Esophagus (tissue), 2 donors: ENCODE results near the gene HDDC3. TPM values are rescaled to one million over a fixed set of nuclear protein-coding genes. Genes with fewer than 3 reads are reported as not detected.

Experiments used
- H3K27ac ChIP-seq, 2 donors: one replicate each; pipeline ENCODE4 v1.5.1; 2013; ENCODE audit warnings: low read depth in 2 of 2, mild to moderate bottlenecking in 2 of 2, inconsistent platforms in 1 of 2, low read length in 1 of 2, moderate library complexity in 1 of 2
- H3K27me3 ChIP-seq, 2 donors: one replicate each; pipeline ENCODE4 v1.6.1; 2013; ENCODE audit warnings: low read length in 2 of 2, control low read depth in 1 of 2, mild to moderate bottlenecking in 1 of 2; ENCODE audit not compliant: insufficient read depth in 2 of 2, control insufficient read depth in 1 of 2
- H3K36me3 ChIP-seq, 2 donors: one replicate each; pipeline ENCODE4 v1.6.1; 2013; ENCODE audit warnings: low read length in 1 of 2; ENCODE audit not compliant: control insufficient read depth in 2 of 2, insufficient read depth in 2 of 2
- H3K4me1 ChIP-seq, 2 donors: one replicate each; pipeline ENCODE4 v1.6.1; 2013; ENCODE audit warnings: low read length in 1 of 2; ENCODE audit not compliant: control insufficient read depth in 2 of 2, insufficient read depth in 2 of 2
- H3K4me3 ChIP-seq, 2 donors: one replicate each; pipeline ENCODE4 v1.5.1; 2013; ENCODE audit warnings: low read length in 2 of 2, mild to moderate bottlenecking in 2 of 2, low read depth in 1 of 2, moderate library complexity in 1 of 2
- H3K9me3 ChIP-seq, 2 donors: one replicate each; pipeline ENCODE4 v1.6.1; 2013; ENCODE audit warnings: mild to moderate bottlenecking in 2 of 2, low read depth in 1 of 2, low read length in 1 of 2, moderate library complexity in 1 of 2; ENCODE audit not compliant: control insufficient read depth in 2 of 2, insufficient read depth in 1 of 2
- WGBS, 2 donors: extraction: QIAGEN DNeasy Blood & Tissue Kit; methylation state at CpG; one replicate each; pipeline ENCODE4 v1.1.7; 2013; 5-methylcytosine and 5-hydroxymethylcytosine counted together
- polyA plus RNA-seq, 2 donors: library from polyadenylated mRNA; stranded (reverse); fragments of 200-250 nt; gene quantifications; one replicate each; pipeline ENCODE4 v1.2.3, GENCODE V29; 2013
- donor health status: healthy with polysubstance abuse.
- donor health status: Bipolar disorder and iron deficiency.

The HDDC3 gene
- polyA plus RNA-seq, 2 donors = 9.1 to 10.5 TPM

GRCh38 chr15:90955624-90956273, 23.4 kb upstream of the HDDC3 start:
- H3K27me3 ChIP-seq = no peaks in the 10 kb centered on the region
- 48 to 53% methylated on average over 20 of the region's 20 CpGs for WGBS, 2 donors
- peaks cover 7 to 12% of the 10 kb centered on the region in 2 donors for H3K4me1 ChIP-seq
- peaks cover 0 to 28% of the 10 kb centered on the region in 2 donors for H3K36me3 ChIP-seq
- H3K4me3 ChIP-seq = peak overlapping the region in 1 of 2 donors; percentile 75
- H3K27ac ChIP-seq = peak overlapping the region in 1 of 2 donors; percentile 13
- no peaks in the 10 kb centered on the region for H3K9me3 ChIP-seq

GRCh38 chr15:90954712-90955623, 22.6 kb upstream of the HDDC3 start, which contains the start of gene RCCD1:
Gene RCCD1 (plus strand): TSS chr15:90954884. CDS start chr15:90956735, 1,851 bp downstream.
- WGBS, 2 donors = 1% methylated on average over 69 of the region's 69 CpGs
- peaks cover 6 to 25% of the 10 kb centered on the region in 2 donors for H3K36me3 ChIP-seq

GRCh38 chr15:90953947-90954711, 21.8 kb upstream of the HDDC3 start:
- peaks cover 7 to 15% of the 10 kb centered on the region in 2 donors for H3K4me1 ChIP-seq
- H3K27me3 ChIP-seq = no peaks in the 10 kb centered on the region
- peaks cover 10 to 26% of the 10 kb centered on the region in 2 donors for H3K36me3 ChIP-seq
- H3K9me3 ChIP-seq = no peaks in the 10 kb centered on the region
- WGBS, 2 donors = 63 to 70% methylated on average over 16 of the region's 16 CpGs
- peak overlapping the region in 1 of 2 donors; percentile 75 for H3K4me3 ChIP-seq
- H3K27ac ChIP-seq = peak overlapping the region; percentile 96

More at GRCh38 chr15:90954712-90955623, 22.6 kb upstream of the HDDC3 start, which contains the start of gene RCCD1:
- Histone ChIP-seq H3K27me3 (no peaks in the 10 kb centered on the region), H3K9me3 (no peaks in the 10 kb centered on the region), H3K4me1 (peaks cover 7 to 12% of the 10 kb centered on the region in 2 donors), H3K4me3 (peak within 1 kb of the TSS; percentile 68 to 75), H3K27ac (peak within 1 kb of the TSS; percentile 96)

GRCh38 chr15:90952901-90953677, 20.7 kb upstream of the HDDC3 start:
- WGBS, 2 donors = 90 to 94% methylated on average over 14 of the region's 14 CpGs
- Histone ChIP-seq H3K27ac (no peak overlapping the region), H3K27me3 (no peaks in the 10 kb centered on the region), H3K4me3 (no peak overlapping the region), H3K4me1 (peaks cover 7 to 16% of the 10 kb centered on the region in 2 donors), H3K9me3 (no peaks in the 10 kb centered on the region), H3K36me3 (peaks cover 13 to 34% of the 10 kb centered on the region in 2 donors)

- 95 to 97% methylated on average over 6 of the region's 6 CpGs for WGBS, 2 donors
- Histone ChIP-seq H3K9me3 (no peaks in the 10 kb centered on the region), H3K4me3 (no peak overlapping the region), H3K27ac (no peak overlapping the region), H3K4me1 (peaks cover 0 to 11% of the 10 kb centered on the region in 2 donors), H3K27me3 (no peaks in the 10 kb centered on the region), H3K36me3 (peaks cover 25 to 51% of the 10 kb centered on the region in 2 donors)
Measured at GRCh38 chr15:90950676-90951075, 18.3 kb upstream of the HDDC3 start.

- Histone ChIP-seq H3K36me3 (peaks cover 26 to 51% of the 10 kb centered on the region in 2 donors), H3K27me3 (no peaks in the 10 kb centered on the region), H3K9me3 (no peaks in the 10 kb centered on the region), H3K27ac (peak overlapping the region in 1 of 2 donors; percentile 27), H3K4me3 (no peak overlapping the region), H3K4me1 (peaks cover 0 to 8% of the 10 kb centered on the region in 2 donors)
- 90 to 93% methylated on average over 23 of the region's 23 CpGs for WGBS, 2 donors
Measured at GRCh38 chr15:90949979-90950675, 17.8 kb upstream of the HDDC3 start.

- Histone ChIP-seq H3K27ac (no peak overlapping the region), H3K4me1 (peaks cover 0 to 4% of the 10 kb centered on the region in 2 donors), H3K4me3 (no peak overlapping the region), H3K9me3 (no peaks in the 10 kb centered on the region), H3K36me3 (peaks cover 34 to 55% of the 10 kb centered on the region in 2 donors), H3K27me3 (no peaks in the 10 kb centered on the region)
- 94% methylated on average over 8 of the region's 8 CpGs for whole genome bisulfite sequencing, 2 donors
Measured at GRCh38 chr15:90948506-90948905, 16.2 kb upstream of the HDDC3 start.

GRCh38 chr15:90947577-90948357, 15.4 kb upstream of the HDDC3 start:
- Histone ChIP-seq H3K36me3 (peaks cover 36 to 53% of the 10 kb centered on the region in 2 donors), H3K27ac (no peak overlapping the region), H3K9me3 (no peaks in the 10 kb centered on the region), H3K4me1 (peaks cover 0 to 4% of the 10 kb centered on the region in 2 donors), H3K4me3 (no peak overlapping the region), H3K27me3 (no peaks in the 10 kb centered on the region)
- WGBS, 2 donors = 91 to 93% methylated on average over 18 of the region's 18 CpGs
